Effector memory CD8-positive, alpha-beta T cell (primary cell): Measurements from ENCODE around the gene VPREB3.

Experiments
- ATAC-seq: fragments of 150-1000 bp; cut with Tn5 transposase; replicated peaks from 2 replicates; pipeline ENCODE4 v1.10.0; 2021; ENCODE audit warnings: mild to moderate bottlenecking, moderate library complexity
- DNase-seq, 3 experiments: peaks; one replicate each; pipeline ENCODE4 v3.0.0; 2021
- H3K27ac Mint-ChIP-seq, 2 donors: one replicate each; pipeline ENCODE4 v1.8.0; 2022; ENCODE audit warnings: mild to moderate bottlenecking in 2 of 2, mixed read lengths in 2 of 2, moderate library complexity in 2 of 2
- H3K27me3 Mint-ChIP-seq, 2 donors: one replicate each; pipeline ENCODE4 v1.8.0; 2022; ENCODE audit warnings: mixed read lengths in 2 of 2
- H3K36me3 Mint-ChIP-seq: one replicate; pipeline ENCODE4 v1.8.0; 2022; ENCODE audit warnings: mild to moderate bottlenecking, moderate library complexity, mixed read lengths; ENCODE audit not compliant: insufficient read depth
- H3K4me1 Mint-ChIP-seq, 2 donors: one replicate each; pipeline ENCODE4 v1.8.0; 2022; ENCODE audit warnings: low read depth in 2 of 2, mixed read lengths in 2 of 2
- H3K4me3 Mint-ChIP-seq, 2 donors: one replicate each; pipeline ENCODE4 v1.8.0; 2022; ENCODE audit warnings: mild to moderate bottlenecking in 2 of 2, mixed read lengths in 2 of 2, moderate library complexity in 2 of 2
- H3K9me3 Mint-ChIP-seq, 2 donors: one replicate each; pipeline ENCODE4 v1.8.0; 2022; ENCODE audit warnings: mixed read lengths in 2 of 2

The VPREB3 gene

GRCh38 chr22:23704062-23704461 lies 50.2 kb downstream of the VPREB3 start:
- no peak for DNase-seq
- peak overlapping the region in 1 of 2 donors; percentile 46 for H3K27ac Mint-ChIP-seq

More at GRCh38 chr22:23704062-23704461, 50.2 kb downstream of the VPREB3 start:
- Mint-ChIP-seq H3K9me3 (no peaks in the 10 kb centered on the region), H3K4me3 (peak overlapping the region in 1 of 2 donors; percentile 4), H3K4me1 (peaks cover 37 to 47% of the 10 kb centered on the region in 2 donors), H3K27me3 (no peaks in the 10 kb centered on the region), H3K36me3 (peaks cover 63% of the 10 kb centered on the region)
- ATAC-seq: no peak
